Effector memory CD8-positive, alpha-beta T cell (primary cell): ENCODE results near the gene SCUBE2.

Source experiments
- ATAC-seq: fragments of 150-1000 bp; cut with Tn5 transposase; replicated peaks from 2 replicates; pipeline ENCODE4 v1.10.0; 2021; ENCODE audit warnings: mild to moderate bottlenecking, moderate library complexity
- DNase-seq, 3 experiments: peaks; one replicate each; pipeline ENCODE4 v3.0.0; 2021
- H3K27ac Mint-ChIP-seq, 2 donors: one replicate each; pipeline ENCODE4 v1.8.0; 2022; ENCODE audit warnings: mild to moderate bottlenecking in 2 of 2, mixed read lengths in 2 of 2, moderate library complexity in 2 of 2
- H3K27me3 Mint-ChIP-seq, 2 donors: one replicate each; pipeline ENCODE4 v1.8.0; 2022; ENCODE audit warnings: mixed read lengths in 2 of 2
- H3K36me3 Mint-ChIP-seq: one replicate; pipeline ENCODE4 v1.8.0; 2022; ENCODE audit warnings: mild to moderate bottlenecking, moderate library complexity, mixed read lengths; ENCODE audit not compliant: insufficient read depth
- H3K4me1 Mint-ChIP-seq, 2 donors: one replicate each; pipeline ENCODE4 v1.8.0; 2022; ENCODE audit warnings: low read depth in 2 of 2, mixed read lengths in 2 of 2
- H3K4me3 Mint-ChIP-seq, 2 donors: one replicate each; pipeline ENCODE4 v1.8.0; 2022; ENCODE audit warnings: mild to moderate bottlenecking in 2 of 2, mixed read lengths in 2 of 2, moderate library complexity in 2 of 2
- H3K9me3 Mint-ChIP-seq, 2 donors: one replicate each; pipeline ENCODE4 v1.8.0; 2022; ENCODE audit warnings: mixed read lengths in 2 of 2

The SCUBE2 gene

GRCh38 chr11:9096427-9096826 lies 5.0 kb upstream of the SCUBE2 start:
- H3K27me3 Mint-ChIP-seq: peaks cover 63 to 89% of the 10 kb centered on the region in 2 donors
- DNase-seq (no peak), ATAC-seq (no peak)
- no peaks in the 10 kb centered on the region for H3K4me1 Mint-ChIP-seq
- H3K9me3 Mint-ChIP-seq: no peaks in the 10 kb centered on the region
- no peak overlapping the region for H3K27ac Mint-ChIP-seq
- H3K4me3 Mint-ChIP-seq: no peak overlapping the region
- H3K36me3 Mint-ChIP-seq: no peaks in the 10 kb centered on the region

- no peaks in the 10 kb centered on the region for H3K4me1 Mint-ChIP-seq
- no peak for DNase-seq
- H3K36me3 Mint-ChIP-seq: peaks cover 2% of the 10 kb centered on the region
- H3K27ac Mint-ChIP-seq: no peak overlapping the region
- no peak overlapping the region for H3K4me3 Mint-ChIP-seq
- peaks cover 60 to 87% of the 10 kb centered on the region in 2 donors for H3K27me3 Mint-ChIP-seq
- no peak for ATAC-seq
- no peaks in the 10 kb centered on the region for H3K9me3 Mint-ChIP-seq
These were observed 4.0 kb upstream of the SCUBE2 start for GRCh38 chr11:9095421-9095820.

GRCh38 chr11:9094420-9094819 lies 3.0 kb upstream of the SCUBE2 start:
- no peak overlapping the region for H3K4me3 Mint-ChIP-seq
- peaks cover 68 to 87% of the 10 kb centered on the region in 2 donors for H3K27me3 Mint-ChIP-seq
- peaks cover 2% of the 10 kb centered on the region for H3K36me3 Mint-ChIP-seq
- H3K9me3 Mint-ChIP-seq: no peaks in the 10 kb centered on the region
- no peak for DNase-seq
- ATAC-seq: no peak
- no peaks in the 10 kb centered on the region for H3K4me1 Mint-ChIP-seq
- H3K27ac Mint-ChIP-seq: no peak overlapping the region

GRCh38 chr11:9092853-9093778 lies 1.7 kb upstream of the SCUBE2 start:
- Mint-ChIP-seq H3K9me3 (no peaks in the 10 kb centered on the region), H3K27ac (no peak overlapping the region), H3K4me1 (no peaks in the 10 kb centered on the region), H3K36me3 (peaks cover 2% of the 10 kb centered on the region), H3K4me3 (peak overlapping the region in 1 of 2 donors; percentile 15), H3K27me3 (peaks cover 76 to 91% of the 10 kb centered on the region in 2 donors)
- no peak for DNase-seq
- no peak for ATAC-seq

GRCh38 chr11:9092072-9092471 lies 673 bp upstream of the SCUBE2 start:
- H3K4me1 Mint-ChIP-seq: no peaks in the 10 kb centered on the region
- ATAC-seq: no peak
- H3K27ac Mint-ChIP-seq: no peak overlapping the region
- peaks cover 2% of the 10 kb centered on the region for H3K36me3 Mint-ChIP-seq
- H3K27me3 Mint-ChIP-seq: peaks cover 76 to 87% of the 10 kb centered on the region in 2 donors
- no peak for DNase-seq
- peak overlapping the region; percentile 15 to 47 for H3K4me3 Mint-ChIP-seq
- H3K9me3 Mint-ChIP-seq: no peaks in the 10 kb centered on the region

GRCh38 chr11:9090488-9091043 lies 833 bp downstream of the SCUBE2 start:
- H3K4me1 Mint-ChIP-seq: no peaks in the 10 kb centered on the region
- peak overlapping the region; percentile 56 to 61 for H3K4me3 Mint-ChIP-seq
- no peak overlapping the region for H3K27ac Mint-ChIP-seq
- H3K9me3 Mint-ChIP-seq: no peaks in the 10 kb centered on the region
- ATAC-seq (no peak), DNase-seq (no peak)
- H3K27me3 Mint-ChIP-seq: peaks cover 72 to 73% of the 10 kb centered on the region in 2 donors
- peaks cover 2% of the 10 kb centered on the region for H3K36me3 Mint-ChIP-seq

- H3K9me3 Mint-ChIP-seq: no peaks in the 10 kb centered on the region
- H3K27me3 Mint-ChIP-seq: peaks cover 64% of the 10 kb centered on the region in 2 donors
- H3K4me1 Mint-ChIP-seq: no peaks in the 10 kb centered on the region
- no peak overlapping the region for H3K4me3 Mint-ChIP-seq
- DNase-seq (no peak), ATAC-seq (no peak)
- H3K36me3 Mint-ChIP-seq: peaks cover 2% of the 10 kb centered on the region
- no peak overlapping the region for H3K27ac Mint-ChIP-seq
These were observed 1.8 kb downstream of the SCUBE2 start for GRCh38 chr11:9089636-9090035.

GRCh38 chr11:9089061-9089460 lies 2.3 kb downstream of the SCUBE2 start:
- H3K4me3 Mint-ChIP-seq: no peak overlapping the region
- H3K4me1 Mint-ChIP-seq: no peaks in the 10 kb centered on the region
- peaks cover 58% of the 10 kb centered on the region in 2 donors for H3K27me3 Mint-ChIP-seq
- H3K36me3 Mint-ChIP-seq: peaks cover 2% of the 10 kb centered on the region
- no peak for ATAC-seq
- no peak for DNase-seq
- no peaks in the 10 kb centered on the region for H3K9me3 Mint-ChIP-seq
- no peak overlapping the region for H3K27ac Mint-ChIP-seq

GRCh38 chr11:9082575-9082974 lies 8.8 kb downstream of the SCUBE2 start:
- ATAC-seq: no peak

GRCh38 chr11:9081153-9081552 lies 10.2 kb downstream of the SCUBE2 start:
- Mint-ChIP-seq H3K9me3 (no peaks in the 10 kb centered on the region), H3K4me3 (no peak overlapping the region), H3K27ac (no peak overlapping the region), H3K27me3 (peaks cover 10 to 11% of the 10 kb centered on the region in 2 donors), H3K4me1 (no peaks in the 10 kb centered on the region), H3K36me3 (no peaks in the 10 kb centered on the region)
- ATAC-seq: no peak
- no peak for DNase-seq

More at GRCh38 chr11:9082575-9082974, 8.8 kb downstream of the SCUBE2 start:
- no peaks in the 10 kb centered on the region for H3K9me3 Mint-ChIP-seq
- no peak overlapping the region for H3K27ac Mint-ChIP-seq
- no peaks in the 10 kb centered on the region for H3K36me3 Mint-ChIP-seq
- no peaks in the 10 kb centered on the region for H3K4me1 Mint-ChIP-seq
- no peak for DNase-seq
- H3K27me3 Mint-ChIP-seq: peaks cover under 1 to 15% of the 10 kb centered on the region in 2 donors
- no peak overlapping the region for H3K4me3 Mint-ChIP-seq

GRCh38 chr11:9078113-9079086 lies 13.0 kb downstream of the SCUBE2 start:
- H3K27ac Mint-ChIP-seq: no peak overlapping the region
- ATAC-seq: no peak
- DNase-seq: no peak
- H3K27me3 Mint-ChIP-seq: peaks cover 26 to 32% of the 10 kb centered on the region in 2 donors
- no peak overlapping the region for H3K4me3 Mint-ChIP-seq
- no peaks in the 10 kb centered on the region for H3K9me3 Mint-ChIP-seq
- no peaks in the 10 kb centered on the region for H3K36me3 Mint-ChIP-seq
- H3K4me1 Mint-ChIP-seq: no peaks in the 10 kb centered on the region

- Mint-ChIP-seq H3K27me3 (peaks cover 27 to 44% of the 10 kb centered on the region in 2 donors), H3K36me3 (no peaks in the 10 kb centered on the region), H3K4me3 (no peak overlapping the region), H3K27ac (no peak overlapping the region), H3K9me3 (no peaks in the 10 kb centered on the region), H3K4me1 (no peaks in the 10 kb centered on the region)
- DNase-seq: no peak
- no peak for ATAC-seq
These were observed 14.2 kb downstream of the SCUBE2 start for GRCh38 chr11:9077164-9077563.

GRCh38 chr11:9076661-9077060 lies 14.7 kb downstream of the SCUBE2 start:
- Mint-ChIP-seq H3K9me3 (no peaks in the 10 kb centered on the region), H3K36me3 (no peaks in the 10 kb centered on the region), H3K4me1 (no peaks in the 10 kb centered on the region), H3K27me3 (peaks cover 28 to 44% of the 10 kb centered on the region in 2 donors), H3K4me3 (no peak overlapping the region), H3K27ac (no peak overlapping the region)
- no peak for ATAC-seq
- no peak for DNase-seq
